ENCODE data around the gene CTIF. TPM values are rescaled to one million over a fixed set of nuclear protein-coding genes. Genes with fewer than 3 reads are reported as not detected.

Gene CTIF
- total RNA-seq, 1 experiment from 2014 or later, result 19.8 TPM

DNA sequence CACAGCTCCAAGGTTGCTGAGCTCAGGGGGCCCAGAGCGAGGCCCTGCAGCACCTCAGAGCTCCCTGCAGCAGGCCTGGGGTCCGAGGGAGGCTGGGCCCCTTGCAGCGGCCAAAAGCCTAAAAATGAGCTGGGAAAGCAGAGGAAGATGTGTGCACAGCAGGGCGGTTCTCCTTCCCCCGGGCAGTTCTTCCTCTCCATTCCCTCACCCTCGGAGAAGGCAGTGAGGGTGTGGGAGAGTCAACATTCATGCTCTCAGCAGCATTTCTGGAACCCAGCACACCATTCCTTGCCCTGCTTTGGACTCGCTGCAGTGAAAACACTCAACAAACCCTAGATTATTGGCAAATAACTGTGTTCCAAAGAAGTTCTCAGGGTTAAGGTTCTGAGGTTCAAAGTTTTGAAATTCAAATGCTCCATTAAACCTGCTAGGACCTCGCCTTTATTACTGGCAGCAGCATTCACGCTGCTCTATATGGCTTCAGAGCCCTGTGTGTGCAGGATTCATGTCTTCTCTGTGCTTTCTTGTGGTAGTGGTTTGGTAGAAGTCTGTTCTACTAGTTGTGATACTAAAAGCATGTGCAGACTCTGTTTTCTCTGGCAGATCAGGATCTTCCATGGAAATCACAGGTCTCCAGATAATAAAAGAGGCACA lies 79.1 kb downstream of the CTIF start:
- DNase-seq (ENCODE audit: low read depth), result no peak

DNA sequence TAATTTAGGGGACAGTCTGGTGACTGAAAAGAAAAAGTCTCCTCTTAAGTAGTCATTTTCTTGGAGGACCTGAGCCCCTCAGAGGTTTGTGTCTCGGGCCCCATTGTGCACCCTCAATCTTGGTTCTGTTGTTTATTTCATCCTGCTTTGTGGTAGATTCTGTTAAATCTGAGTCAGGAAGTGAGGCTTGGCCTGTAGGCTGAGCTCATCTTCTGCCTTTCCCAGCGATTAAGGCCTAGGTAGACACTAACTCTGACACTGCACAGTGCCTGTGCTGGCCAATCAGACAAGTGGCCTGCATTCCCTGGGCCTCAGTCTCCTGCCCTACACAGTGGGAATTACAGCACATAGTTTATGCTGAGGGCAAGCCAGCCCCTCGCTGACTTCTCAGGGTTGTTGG lies 80.2 kb downstream of the CTIF start:
- DNase-seq (ENCODE audit: low read depth), result no peak

DNA sequence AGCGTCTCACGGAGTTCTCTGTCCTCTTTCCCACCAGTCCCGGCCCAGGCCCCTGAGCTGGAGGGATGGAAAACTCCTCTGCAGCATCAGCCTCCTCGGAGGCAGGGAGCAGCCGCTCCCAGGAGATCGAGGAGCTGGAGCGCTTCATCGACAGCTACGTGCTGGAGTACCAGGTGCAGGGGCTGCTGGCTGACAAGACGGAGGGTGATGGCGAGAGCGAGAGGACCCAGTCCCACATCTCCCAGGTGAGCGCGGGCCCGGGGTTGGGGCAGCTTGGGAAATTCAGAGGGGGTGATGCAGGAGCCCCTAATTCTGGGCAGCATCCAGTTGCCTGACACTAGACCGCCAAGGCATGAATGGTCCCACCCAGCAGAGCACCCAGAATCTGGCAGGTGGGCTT lies 80.7 kb downstream of the CTIF start:
- no peak for DNase-seq (ENCODE audit: low read depth)

DNA sequence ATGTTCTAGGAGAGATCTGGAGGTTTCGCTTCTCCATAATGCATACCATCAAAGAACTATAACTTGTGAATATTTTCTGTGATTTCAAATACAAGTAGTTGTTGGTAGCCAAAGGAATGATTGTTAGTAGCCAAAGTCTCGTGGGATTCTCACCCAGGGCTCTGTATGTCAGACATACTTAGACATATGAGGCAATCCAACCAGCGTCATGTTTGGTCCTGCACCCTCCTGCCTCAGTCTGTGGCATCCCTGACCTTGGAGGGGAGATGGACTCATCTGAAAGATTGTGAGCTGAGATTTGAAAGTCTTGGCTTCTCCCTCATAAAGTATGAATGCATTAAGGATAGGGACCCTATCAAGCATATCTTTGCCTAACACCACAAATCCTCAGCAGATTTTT lies 81.2 kb downstream of the CTIF start:
- no peak for DNase-seq (ENCODE audit: low read depth)

DNA sequence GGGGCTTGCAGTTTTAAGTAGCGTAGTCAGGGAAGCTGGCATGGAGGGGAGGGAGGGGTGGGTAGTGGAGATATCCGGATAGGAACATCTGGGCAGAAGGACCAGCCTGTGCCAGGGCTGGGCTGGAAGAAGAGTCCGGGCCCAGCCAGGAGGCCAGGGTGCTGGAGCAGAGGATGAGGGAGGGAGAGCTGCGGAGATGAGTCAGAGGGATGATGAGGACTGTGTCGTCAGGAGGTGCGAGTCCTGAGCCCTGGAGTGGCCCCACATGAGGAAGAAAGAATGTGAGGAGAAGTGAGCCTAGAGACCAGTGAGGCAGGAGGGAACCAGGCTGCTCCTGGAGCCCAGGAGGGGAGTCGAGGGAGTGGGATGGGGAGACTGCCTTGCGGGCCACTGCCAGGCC lies 82.4 kb downstream of the CTIF start:
- peak; percentile 93 for DNase-seq (ENCODE audit: low read depth)

DNA sequence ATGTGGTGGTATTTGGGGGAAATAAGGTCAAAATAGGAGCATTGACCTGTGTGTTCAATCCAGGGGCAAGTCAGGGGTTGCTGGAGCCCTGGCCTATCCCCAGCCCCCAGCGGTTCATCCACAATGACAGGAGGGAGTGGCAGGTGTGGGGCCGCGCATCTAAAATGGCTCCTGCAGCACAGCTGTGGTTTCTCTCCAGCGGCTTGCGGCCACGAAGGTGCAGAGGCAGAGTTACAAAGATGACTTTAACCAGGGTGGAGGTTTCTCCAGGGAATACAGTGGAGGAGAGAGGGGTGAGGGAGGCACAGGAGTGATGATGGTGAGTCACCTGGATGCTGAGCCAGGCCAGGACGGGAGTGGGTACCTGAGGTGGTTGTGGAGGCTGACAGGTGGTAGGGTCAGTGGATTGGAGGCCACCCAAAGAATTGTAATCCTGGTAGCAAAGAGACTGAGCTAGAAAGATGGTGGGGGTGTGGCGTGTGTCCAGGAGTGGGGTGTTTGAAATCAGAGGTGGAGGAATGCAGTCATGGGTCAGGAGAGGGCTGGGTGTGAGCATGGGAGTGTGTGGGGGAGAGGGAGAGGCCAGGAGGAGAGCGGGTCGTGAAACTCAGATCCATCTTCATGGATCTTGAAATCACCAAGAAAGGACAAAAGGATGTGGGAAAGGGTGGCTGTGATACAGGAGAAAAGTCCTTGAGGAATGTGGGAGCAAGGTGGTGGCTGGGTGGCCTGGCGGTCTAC lies 83.2 kb downstream of the CTIF start:
- no peak for DNase-seq (ENCODE audit: low read depth)

DNA sequence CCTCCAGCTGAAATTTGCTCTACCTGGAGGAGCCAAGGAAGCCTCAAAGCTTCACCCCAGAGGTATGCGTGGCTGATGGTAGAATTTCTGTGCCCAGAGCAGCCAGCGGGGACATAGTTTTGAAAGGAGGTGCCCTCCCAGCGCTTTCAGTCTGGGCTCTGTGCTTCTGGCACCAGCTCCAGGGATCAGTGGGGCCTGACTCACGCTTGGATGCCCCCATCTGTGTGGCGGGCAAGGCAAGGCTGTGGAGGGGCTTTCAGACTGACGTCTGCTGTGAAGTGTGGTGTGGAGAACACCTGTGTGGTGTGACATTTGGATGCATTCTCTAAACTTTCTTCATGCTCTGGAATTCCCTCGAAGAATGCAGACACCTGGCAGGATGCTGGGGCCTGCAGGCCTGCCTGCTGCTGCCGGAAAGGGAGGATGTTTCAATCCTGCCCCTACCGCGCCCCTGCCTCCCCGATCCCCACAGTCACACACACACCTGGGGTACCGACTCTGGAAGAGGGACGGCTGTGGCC lies 84.1 kb downstream of the CTIF start:
- DNase-seq (ENCODE audit: low read depth), result peak; percentile 64

DNA sequence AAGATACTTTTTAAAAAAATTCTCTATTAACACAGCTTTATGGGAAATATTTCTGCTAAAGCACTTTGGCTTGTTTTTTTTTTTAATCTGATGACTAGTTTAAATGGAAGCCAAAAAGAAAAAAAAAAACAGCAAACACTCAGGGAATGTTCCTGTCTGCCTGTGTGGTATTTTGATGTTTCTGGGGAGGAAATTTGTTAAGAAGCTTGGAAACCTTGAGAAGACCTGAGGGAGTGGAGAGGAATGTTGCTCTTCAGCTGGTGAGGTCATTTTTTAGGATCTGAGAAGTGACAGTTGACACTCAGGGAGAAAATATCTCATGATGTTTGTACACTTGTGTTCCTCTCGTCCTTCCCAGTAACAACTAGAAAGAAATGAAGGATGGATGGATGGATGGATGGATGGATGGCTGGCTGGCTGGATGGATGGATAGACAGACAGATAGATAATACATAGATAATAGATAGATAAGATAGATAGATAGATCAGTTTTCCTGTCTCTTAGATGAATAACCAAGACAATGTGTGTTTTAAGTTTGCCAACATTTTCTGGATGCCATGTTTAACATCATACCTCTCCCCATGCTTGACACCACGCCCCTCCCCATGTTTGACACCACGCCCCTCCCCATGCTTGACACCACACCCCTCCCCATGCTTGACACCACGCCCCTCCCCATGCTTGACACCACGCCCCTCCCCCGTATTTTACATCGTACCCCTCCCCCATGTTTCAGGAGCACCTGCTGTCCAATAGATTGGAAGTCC lies 84.8 kb downstream of the CTIF start:
- peak; percentile 84 for DNase-seq (ENCODE audit: low read depth)

DNA sequence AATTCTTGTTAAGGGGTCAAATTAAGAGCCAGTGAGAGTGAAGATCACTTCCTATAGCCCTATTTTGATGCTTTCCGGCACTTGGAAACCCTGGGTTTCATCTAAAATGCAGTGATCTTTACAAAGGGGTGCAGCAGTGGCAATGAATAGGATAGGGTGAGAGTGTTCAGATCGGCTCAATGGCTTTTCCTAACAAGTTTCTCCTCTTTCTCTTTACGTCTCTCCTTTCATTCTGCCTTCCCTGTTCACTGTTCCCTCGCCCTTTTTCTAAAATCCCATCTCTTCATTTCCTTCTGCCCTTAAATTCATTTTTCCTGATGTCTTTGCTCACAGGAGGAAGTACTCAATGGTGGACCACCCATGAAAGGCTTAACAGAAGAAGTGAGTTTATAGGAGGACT lies 86.0 kb downstream of the CTIF start:
- DNase-seq (ENCODE audit: low read depth), result no peak

DNA sequence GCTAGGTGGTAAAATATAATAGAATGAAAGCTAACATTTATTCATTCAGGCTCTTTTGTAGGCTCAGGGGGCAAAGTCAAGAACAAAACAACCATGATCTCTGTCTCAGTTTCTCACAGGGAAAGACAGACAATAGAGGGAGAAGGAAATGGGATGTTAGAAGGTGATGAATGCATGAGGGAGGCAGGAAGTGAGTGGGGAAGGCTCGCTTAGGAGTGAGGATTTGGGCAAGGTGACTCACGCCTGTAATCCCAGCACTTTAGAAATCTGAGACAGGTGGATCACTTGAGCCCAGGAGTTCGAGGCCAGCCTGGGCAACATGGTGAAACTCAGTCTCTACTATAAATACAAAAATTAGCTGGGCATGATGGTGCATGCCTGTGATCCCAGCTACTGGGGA lies 88.4 kb downstream of the CTIF start:
- DNase-seq (ENCODE audit: low read depth), result peak; percentile 89

DNA sequence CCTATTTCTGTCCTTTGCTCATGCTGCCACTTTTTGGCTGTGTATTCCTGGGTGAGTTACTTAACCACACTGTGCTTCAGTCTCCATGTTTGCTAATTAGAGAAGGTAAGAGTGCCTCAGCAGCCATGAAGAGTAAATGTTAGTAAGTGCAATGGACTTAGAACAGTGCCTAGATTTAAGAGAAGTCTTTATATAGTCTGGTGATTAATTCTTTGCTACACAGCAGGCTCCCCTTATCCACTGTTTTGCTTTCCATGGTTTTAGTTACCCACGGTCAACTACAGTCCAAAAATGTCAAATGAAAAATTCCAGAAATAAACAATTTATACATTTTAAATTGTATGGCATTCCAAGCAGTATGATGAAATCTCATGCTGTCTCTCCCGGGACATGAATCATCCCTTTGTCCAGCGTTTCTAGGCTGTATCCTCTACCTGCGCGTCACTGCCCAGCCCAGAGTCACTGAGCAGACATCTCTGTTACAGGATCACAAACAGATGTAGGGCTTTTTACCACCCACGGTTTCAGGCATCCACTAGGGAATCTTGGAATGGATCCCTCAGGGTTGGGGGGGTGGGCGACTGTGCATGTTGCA lies 91.0 kb downstream of the CTIF start:
- DNase-seq (ENCODE audit: low read depth), result peak; percentile 93

DNA sequence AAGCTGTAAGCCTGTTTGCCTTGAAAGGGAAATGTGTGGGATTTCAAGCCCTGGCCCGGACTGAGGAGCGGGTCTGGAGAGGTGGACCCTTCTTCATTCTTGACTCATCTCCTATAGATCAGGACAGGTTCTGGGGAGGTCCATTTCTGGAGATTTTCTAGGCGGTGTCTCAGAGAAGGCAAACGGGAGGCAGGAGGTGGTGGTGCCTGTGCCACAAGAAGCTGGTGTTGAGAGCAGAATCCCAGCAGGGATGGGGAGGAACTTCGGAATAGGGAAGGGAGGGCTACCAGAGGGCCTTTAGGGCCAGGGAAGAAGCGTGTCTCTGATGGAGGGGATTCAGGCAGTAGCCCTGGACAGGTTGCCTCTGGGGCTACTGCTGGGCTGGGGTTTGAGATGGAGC lies 93.0 kb downstream of the CTIF start:
- no peak for DNase-seq (ENCODE audit: low read depth)

DNA sequence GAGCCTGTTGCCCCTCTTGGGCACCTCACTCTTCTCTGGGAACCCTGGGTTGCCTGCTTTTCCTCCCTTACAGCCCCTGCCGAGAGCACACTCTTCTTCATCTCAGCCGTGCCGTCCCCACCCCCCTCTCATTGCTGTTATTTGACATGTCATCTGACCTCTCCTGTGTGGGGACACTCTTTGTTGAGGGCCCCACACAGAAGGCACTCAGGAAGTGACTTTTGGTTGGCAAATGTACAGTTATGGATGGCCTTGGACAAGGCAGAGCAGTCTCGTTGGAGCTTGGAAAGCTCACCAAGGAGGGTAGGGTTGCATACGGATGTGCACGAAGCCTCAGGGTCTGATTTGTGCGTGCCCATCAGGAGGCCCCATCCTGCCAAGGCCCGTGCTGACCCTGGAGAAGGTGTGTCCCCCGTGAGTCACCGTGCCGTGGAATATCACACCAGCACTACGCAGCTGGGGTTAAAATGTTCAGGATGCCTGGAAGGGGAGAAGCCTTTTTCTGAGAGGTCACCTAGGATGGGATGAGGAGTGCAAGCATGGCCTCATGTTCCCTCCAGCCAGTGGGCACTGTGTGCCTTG lies 93.9 kb downstream of the CTIF start:
- no peak for DNase-seq (ENCODE audit: low read depth)

DNA sequence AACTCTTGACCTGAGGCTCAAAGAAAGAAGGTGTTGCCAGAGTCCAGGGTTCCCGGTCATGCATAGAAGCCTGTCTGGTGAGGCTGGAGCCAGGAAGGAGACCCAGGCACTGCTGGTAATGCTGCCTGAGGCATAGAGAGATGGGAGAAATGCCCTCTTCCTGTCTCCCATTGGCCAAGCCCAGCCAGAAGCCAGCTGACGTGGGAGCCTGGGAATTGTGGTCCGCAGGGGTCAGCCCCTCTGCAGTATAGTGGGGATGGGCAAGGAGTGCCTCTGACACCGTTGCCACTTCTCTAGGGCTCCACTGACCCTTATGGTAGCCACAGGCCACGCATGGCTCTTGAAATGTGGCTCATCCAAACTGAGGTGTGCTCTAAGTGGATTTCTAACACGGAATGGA lies 95.7 kb downstream of the CTIF start:
- no peak for DNase-seq (ENCODE audit: low read depth)

DNA sequence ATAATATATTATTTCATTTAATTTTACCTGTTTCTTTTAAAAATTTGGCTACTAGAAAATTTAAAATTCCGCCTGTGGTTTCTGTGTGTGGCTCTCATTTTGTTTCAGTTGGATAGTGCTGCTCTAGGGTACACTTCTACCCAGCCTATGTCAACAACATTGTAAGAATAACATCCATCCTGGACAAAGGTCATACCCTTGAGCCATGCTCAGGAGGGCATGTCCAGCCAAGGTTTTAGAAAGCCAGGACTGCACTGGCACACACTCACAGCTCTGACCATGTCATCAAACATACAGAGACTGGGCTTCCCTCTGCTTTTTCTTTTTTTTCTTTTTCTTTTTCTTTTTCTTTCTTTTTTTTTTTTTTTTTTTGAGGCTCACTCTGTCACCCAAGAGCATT lies 96.1 kb downstream of the CTIF start:
- DNase-seq (ENCODE audit: low read depth), result no peak

DNA sequence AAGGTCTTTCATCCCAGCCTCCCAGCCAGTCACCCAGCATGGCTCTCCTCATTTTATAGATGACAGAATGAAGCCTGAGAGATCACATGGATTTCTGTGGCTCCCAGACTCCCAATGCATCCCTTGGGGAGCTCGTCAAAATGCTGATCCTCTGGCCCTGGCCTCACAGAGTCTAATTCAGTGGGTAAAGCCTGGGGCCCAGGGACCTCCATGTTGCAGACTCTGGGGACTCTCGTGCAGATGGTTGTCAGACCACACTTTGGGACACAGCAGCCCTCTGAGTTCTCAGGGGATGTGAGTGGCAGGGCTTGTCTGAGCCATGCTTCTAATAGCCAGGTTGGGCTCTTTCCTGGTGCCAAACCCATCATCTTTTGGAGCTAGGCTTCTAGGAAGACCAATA lies 97.0 kb downstream of the CTIF start:
- no peak for DNase-seq (ENCODE audit: low read depth)

DNA sequence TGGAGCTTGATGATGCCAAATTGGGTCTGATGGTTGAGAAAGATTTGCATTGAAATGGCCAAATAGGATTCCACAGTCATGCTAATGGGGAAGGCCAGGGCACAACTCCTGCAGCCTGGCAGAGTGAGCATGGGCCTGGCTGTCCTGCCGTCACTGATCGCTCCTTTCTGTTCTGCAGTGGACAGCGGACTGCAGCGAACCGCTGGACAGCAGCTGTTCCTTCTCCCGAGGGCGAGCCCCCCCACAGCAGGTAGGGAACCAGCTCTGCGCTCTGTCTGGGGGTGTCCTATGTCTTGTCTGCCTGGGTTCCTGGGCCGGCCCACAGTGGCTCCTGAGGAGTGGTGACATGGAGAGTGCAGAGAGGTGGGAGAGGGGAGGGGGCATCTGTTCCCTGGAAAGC lies 97.6 kb downstream of the CTIF start:
- no peak for DNase-seq (ENCODE audit: low read depth)

DNA sequence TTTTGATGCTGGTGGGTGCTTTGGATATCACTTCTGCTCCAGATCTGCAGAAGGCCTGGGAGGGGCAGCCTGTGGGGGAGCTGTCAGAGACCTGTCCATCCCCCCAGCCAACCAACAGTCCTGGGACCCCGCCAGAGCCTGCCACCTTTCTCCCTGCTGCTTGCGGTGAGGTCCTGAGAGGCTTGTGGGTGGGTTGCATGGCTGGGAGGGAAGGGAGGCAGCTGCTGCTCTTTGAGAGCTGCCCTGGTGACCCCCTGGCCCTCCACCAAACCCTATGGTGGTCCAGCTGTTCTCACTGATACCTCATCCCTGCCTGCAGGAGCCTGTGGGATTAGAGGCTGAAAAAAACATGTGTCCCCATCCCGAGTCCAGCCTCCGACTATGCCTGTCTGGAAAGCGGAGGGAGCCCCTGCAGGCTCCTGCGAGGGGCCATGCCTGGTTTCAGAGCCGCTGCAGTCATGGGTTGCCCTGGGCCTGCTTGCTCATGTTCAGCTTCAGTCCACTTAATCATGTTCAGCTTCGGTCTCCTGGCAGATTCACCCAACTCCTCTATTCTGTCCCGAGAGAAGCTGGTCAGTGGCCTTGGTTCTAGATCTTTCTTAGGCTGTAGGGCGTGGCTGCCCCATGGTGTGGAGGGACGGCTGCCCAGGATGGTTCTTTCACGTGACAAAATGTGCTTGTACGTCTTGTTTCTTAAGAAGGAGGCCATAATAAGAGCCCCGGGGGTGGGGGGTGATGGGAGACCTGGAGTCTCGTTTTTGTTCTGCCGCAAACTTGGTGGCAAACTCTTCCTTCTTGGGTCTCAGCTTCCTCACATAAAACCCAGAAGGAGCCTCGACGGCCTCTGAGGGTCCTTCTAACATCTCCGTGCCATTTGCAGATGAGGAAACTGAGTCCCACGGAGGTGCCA lies 98.5 kb downstream of the CTIF start:
- DNase-seq (ENCODE audit: low read depth), result no peak

DNA sequence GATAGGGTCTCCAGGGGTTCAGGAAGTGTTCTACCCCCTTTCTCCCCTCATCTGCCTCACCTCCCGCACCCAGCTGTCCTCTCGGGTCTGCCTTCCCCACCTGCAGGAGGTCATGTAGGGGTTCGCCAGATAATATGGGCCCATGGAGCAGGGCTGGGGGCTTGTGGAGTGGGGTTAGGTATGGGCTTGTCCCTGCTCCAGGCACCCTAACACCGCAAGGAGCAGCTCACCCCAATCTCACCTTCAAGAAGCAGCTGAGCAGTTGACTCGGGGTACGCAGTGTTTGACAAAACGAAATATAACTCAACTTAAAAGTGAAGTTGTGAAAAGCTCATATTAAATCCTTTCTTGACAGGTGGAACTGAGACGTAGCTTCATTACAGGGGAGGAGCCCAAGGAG lies 99.6 kb downstream of the CTIF start:
- DNase-seq (ENCODE audit: low read depth), result no peak
